ENCODE measurements around the gene USP34. TPM values are rescaled to one million over a fixed set of nuclear protein-coding genes. Genes with fewer than 3 reads are reported as not detected.

The USP34 gene
- total and polyA plus RNA-seq, 2 of the 8 experiments (the other 6 are each of a cell fraction or from before 2014, with no cell fraction given) = 56.7 to 91.7 TPM

DNA sequence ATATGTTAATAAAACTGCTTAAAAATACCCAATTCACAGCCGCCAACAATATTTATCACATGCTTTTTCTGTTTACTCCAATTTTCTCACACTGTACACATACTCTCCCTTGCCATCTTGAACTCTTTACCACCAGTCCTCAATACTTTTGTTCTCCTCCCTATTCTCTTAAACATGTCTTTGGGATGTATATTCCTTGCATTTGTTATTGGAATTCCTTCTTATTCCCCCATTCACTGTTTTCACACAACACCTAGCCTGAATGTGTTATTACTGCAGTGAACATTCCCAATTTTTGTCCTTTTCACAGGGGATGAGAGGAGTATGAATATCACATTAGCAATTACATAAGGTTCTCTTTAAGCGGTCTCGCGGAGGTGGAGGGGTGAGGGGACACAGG is 94.7 kb downstream of the USP34 start:
- no peaks in the 10 kb centered on the region for H3K23me2 ChIP-seq (ENCODE audit: low read depth, low read length)
- H3K14ac ChIP-seq (ENCODE audit: insufficient read length) = no peak overlapping the region
- no peaks in the 10 kb centered on the region; the same call in 1 of the 2 replicates for H3K79me1 ChIP-seq (ENCODE audit: low read depth, low read length)
- H2AFZ ChIP-seq (ENCODE audit: low read length) = no peak overlapping the region
- H3K79me2 ChIP-seq (ENCODE audit: control insufficient read depth in 1 of 2, insufficient read depth in 2 of 2, low read length in 2 of 2) = peaks cover 0 to 9% of the 10 kb centered on the region in 2 experiments; a peak in 2 of 4 replicates
- no peak overlapping the region for H3K18ac ChIP-seq (ENCODE audit: extremely low read depth, low read length)
- H3K9me3 ChIP-seq (ENCODE audit: insufficient read depth in 2 of 2, low read depth in 1 of 2, low read length in 1 of 2) = no peaks in the 10 kb centered on the region
- H3K56ac ChIP-seq (replicated peaks; ENCODE audit: insufficient read length, low read depth, low read length) = no peak overlapping the region
- H3K4me1 ChIP-seq (replicated peaks in 1 of 4; ENCODE audit: control insufficient read depth in 3 of 4, insufficient read depth in 4 of 4, low read length in 3 of 4) = no peaks in the 10 kb centered on the region
- H3K9ac ChIP-seq (replicated peaks in 1 of 4; ENCODE audit: extremely low read depth in 1 of 4, low read depth in 3 of 4, low read length in 3 of 4) = no peak overlapping the region
- no peak overlapping the region for H2AK5ac ChIP-seq (ENCODE audit: low read depth, low read length)
- H3K4me3 ChIP-seq (ENCODE audit: extremely low read depth in 1 of 4, insufficient read depth in 2 of 4, low read depth in 3 of 4, low read length in 4 of 4) = no peak overlapping the region
- H3K27me3 ChIP-seq (replicated peaks in 1 of 4; ENCODE audit: control insufficient read depth in 3 of 4, extremely low read depth in 1 of 4, insufficient read depth in 3 of 4, low read length in 3 of 4) = no peaks in the 10 kb centered on the region
- CTCF ChIA-PET (ENCODE audit: partially characterized antibody) = no interaction called here
- no peak overlapping the region for H4K91ac ChIP-seq (replicated peaks; ENCODE audit: insufficient read length, low read length)
- 98% methylated on average over 4 of the region's 4 CpGs; no CpG with 5 or more reads in 1 of the 2 experiments for whole genome bisulfite sequencing, 2 experiments (ENCODE audit: extremely low coverage in 1 of 2, insufficient coverage in 1 of 2, insufficient read length in 1 of 2, insufficient replicate concordance in 2 of 2, low coverage in 1 of 2, low lambda C conversion rate in 2 of 2, missing lambda C conversion rate in 1 of 2)
- no peak overlapping the region for H3K4me2 ChIP-seq (ENCODE audit: insufficient read depth in 1 of 2, low read depth in 2 of 2, low read length in 2 of 2)
- POLR2A ChIA-PET (ENCODE audit: partially characterized antibody) = no interaction called here
- no peak overlapping the region for H3K23ac ChIP-seq (ENCODE audit: insufficient read length)
- no peak overlapping the region for H2BK15ac ChIP-seq (ENCODE audit: low read length)
- no peak overlapping the region for H2BK5ac ChIP-seq (ENCODE audit: low read depth, low read length)
- H2BK20ac ChIP-seq (ENCODE audit: low read length) = no peak overlapping the region
- H2BK12ac ChIP-seq (ENCODE audit: low read depth, low read length) = no peak overlapping the region
- H4K8ac ChIP-seq (ENCODE audit: extremely low read depth, insufficient read depth, low read length) = no peak overlapping the region
- no peak overlapping the region for H4K5ac ChIP-seq (ENCODE audit: insufficient read length, low read depth, low read length)
- no peak overlapping the region for H3K27ac ChIP-seq (ENCODE audit: low read depth, low read length)
- H3K4ac ChIP-seq (replicated peaks; ENCODE audit: insufficient read length, low read depth, low read length) = no peak overlapping the region
- no peaks in the 10 kb centered on the region for H4K20me1 ChIP-seq (replicated peaks in 1 of 2; ENCODE audit: control insufficient read depth in 1 of 2, insufficient read depth in 2 of 2, low read length in 2 of 2)
- FAIRE-seq (no peak), DNase-seq (ENCODE audit: low read depth in 1 of 2, low spot score in 2 of 2) (no peak)
- H3K36me3 ChIP-seq (ENCODE audit: control insufficient read depth in 2 of 4, insufficient read depth in 4 of 4, low read length in 3 of 4) = peaks cover 4 to 52% (median 13%) of the 10 kb centered on the region in 4 experiments; a peak in 5 of 8 replicates
- H2BK120ac ChIP-seq (replicated peaks; ENCODE audit: low read depth, low read length) = no peak overlapping the region
- no peak for TF ChIP-seq CEBPB (IDR thresholded peaks at IDR 0.05; ENCODE audit: low read depth, low read length)
- no peak for TF ChIP-seq SP4 (IDR thresholded peaks at IDR 0.05; ENCODE audit: low read length)
- no peak for TF ChIP-seq POLR2AphosphoS5 (IDR thresholded peaks at IDR 0.05; ENCODE audit: low read depth, low read length)
- TF ChIP-seq JUND (IDR thresholded peaks at IDR 0.05; ENCODE audit: low read length) = no peak
- no peak for TF ChIP-seq CBX5 (IDR thresholded peaks at IDR 0.05; ENCODE audit: low read depth, low read length)
- no peak for TF ChIP-seq RBBP5 (IDR thresholded peaks at IDR 0.05; ENCODE audit: borderline replicate concordance, low read depth, low read length)

Measured in H1 (cell line).